LNCaP clone FGC (cell line): Measurements from ENCODE around the gene MYH9.

Experiments
- DNase-seq: peaks from one replicate; pipeline ENCODE4 v3.0.0-alpha.2; 2011; ENCODE audit warnings: low read depth
- H3K4me3 ChIP-seq: 2 replicates; pipeline ENCODE4 v1.5.1; 2011; ENCODE audit warnings: mild to moderate bottlenecking, low read depth, low read length, control low read depth
- TF ChIP-seq, protein P1 (sequence below): IDR thresholded peaks from 2 replicates; pipeline ENCODE4 v1.5.1; 2012; ENCODE audit warnings: mild to moderate bottlenecking; ENCODE audit not compliant: control insufficient read depth, insufficient read depth; ENCODE audit errors: extremely low read depth

MYH9 gene

DNA sequence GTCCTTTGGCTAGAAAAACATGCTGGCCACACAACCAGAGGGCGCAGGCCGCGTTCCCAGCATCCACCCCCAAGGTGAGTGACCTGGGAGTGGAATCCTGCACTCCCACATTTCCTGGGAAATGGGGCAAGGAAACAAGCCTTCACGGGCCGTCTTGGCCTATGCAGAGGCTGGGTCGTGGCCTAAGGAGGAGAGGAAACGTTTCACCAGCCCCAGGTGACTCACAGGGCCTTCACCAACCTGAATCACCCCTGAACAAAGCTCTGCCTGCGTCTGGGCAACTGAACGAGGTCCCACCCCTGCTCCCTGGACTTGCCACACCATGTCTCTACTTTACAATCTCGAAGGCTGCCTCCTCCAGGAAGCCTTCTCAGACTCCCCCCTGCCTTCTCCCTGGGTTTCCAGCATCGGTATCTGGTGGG lies 13.2 kb downstream of the MYH9 start:
- DNase-seq, result no peak
- TF ChIP-seq, protein P1, sequence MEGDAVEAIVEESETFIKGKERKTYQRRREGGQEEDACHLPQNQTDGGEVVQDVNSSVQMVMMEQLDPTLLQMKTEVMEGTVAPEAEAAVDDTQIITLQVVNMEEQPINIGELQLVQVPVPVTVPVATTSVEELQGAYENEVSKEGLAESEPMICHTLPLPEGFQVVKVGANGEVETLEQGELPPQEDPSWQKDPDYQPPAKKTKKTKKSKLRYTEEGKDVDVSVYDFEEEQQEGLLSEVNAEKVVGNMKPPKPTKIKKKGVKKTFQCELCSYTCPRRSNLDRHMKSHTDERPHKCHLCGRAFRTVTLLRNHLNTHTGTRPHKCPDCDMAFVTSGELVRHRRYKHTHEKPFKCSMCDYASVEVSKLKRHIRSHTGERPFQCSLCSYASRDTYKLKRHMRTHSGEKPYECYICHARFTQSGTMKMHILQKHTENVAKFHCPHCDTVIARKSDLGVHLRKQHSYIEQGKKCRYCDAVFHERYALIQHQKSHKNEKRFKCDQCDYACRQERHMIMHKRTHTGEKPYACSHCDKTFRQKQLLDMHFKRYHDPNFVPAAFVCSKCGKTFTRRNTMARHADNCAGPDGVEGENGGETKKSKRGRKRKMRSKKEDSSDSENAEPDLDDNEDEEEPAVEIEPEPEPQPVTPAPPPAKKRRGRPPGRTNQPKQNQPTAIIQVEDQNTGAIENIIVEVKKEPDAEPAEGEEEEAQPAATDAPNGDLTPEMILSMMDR, result no peak
- H3K4me3 ChIP-seq, result no peak overlapping the region

GRCh38 chr22:36373258-36373579 lies 14.5 kb downstream of the MYH9 start:
- no peak for DNase-seq
- H3K4me3 ChIP-seq, result no peak overlapping the region; the same call in 1 of the 2 replicates
- TF ChIP-seq, protein P1, result no peak

- TF ChIP-seq, protein P1, result no peak
- no peak overlapping the region for H3K4me3 ChIP-seq
- no peak for DNase-seq
Observed at GRCh38 chr22:36371920-36372319, 15.8 kb downstream of the MYH9 start.

DNA sequence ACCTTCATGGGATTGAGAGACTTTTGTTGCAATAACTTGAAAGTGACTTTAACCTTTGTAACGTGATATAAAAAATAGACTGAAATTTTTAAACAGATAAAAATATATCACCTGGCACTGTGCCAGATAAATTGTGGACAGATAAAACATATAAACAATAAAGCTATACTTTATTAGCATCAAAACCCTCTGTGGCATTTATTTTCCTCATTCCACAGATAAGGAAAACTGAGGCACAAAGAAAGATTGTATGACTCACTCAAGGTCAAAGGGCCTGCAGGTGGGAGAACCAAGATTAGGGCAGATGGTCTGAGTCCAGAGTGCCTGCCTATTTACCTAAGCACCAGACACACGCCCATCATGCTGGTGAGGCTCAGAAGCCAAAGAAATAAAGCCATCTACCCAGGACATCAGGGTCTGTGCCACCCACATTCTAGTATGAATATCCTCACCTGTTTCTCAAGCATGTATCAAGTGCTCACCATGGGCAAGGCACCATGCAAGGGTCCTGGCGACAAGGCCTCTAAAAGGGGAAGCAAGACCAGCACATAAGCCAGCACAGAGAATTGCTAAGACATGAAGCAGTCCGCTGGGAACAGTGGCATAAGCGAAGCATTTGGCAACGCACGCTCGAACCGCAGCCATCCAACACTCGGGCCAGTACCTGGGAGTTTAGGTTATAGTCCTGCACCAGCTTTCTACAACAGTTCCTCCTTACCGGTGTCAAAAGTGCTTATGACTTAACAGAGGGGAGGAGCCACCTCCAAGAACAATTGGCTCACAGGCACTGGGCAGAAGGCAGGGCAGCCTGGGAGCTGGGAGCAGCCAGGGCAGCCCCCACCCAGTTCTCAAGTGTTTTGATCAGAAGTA lies 17.6 kb downstream of the MYH9 start:
- TF ChIP-seq, protein P1, result no peak
- no peak for DNase-seq
- peak overlapping the region; percentile 41 for H3K4me3 ChIP-seq

GRCh38 chr22:36369004-36369921 lies 18.5 kb downstream of the MYH9 start:
- H3K4me3 ChIP-seq, result no peak overlapping the region
- no peak for DNase-seq
- TF ChIP-seq, protein P1, result no peak

DNA sequence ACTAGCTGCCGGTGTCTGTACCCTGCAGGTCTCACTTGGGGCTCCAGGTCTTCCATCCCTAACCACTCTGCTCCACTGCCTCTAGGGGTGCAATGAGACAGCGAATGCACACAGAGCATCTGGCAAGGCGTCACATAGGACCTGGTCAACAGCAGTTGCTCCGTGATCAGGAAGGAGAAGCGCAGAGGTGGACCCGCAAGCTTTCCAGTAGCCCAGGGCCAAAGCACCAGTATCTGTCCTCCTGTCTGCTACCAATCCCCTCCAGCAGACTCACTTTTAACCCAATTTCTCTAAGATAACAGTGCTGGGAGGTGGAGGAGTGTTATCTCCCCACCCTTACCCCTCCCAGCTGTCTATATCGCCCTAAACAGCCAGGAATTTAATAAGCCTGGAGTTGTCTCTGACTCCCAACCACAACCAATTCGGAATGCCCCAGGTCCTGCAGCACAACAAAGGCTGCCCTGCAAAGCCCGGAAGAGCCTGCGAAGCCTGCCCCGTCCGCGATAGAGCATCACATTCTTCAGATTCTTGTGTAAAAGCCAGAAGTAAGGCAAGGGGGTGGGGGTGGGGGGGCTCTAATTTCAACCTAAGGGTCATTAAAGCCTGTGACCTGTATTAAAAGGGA lies 19.3 kb downstream of the MYH9 start:
- TF ChIP-seq, protein P1, result 0 out of 2 replicates have a peak, but pooled peaks have one; percentile 7
- no peak for DNase-seq

More for the DNA sequence above, 19.3 kb downstream of the MYH9 start:
- no peak overlapping the region for H3K4me3 ChIP-seq
